ENCODE data around the gene CREB5. TPM values are rescaled to one million over a fixed set of nuclear protein-coding genes. Genes with fewer than 3 reads are reported as not detected.

Gene CREB5
- total and polyA plus RNA-seq, 9 donors = 16.0 to 46.2 (median 28.5) TPM

- H3K36me3 ChIP-seq (ENCODE audit: control insufficient read depth, insufficient read depth, low read length) = no peaks in the 10 kb centered on the region
- no peak overlapping the region for H3K4me3 ChIP-seq (ENCODE audit: low read length)
- DNase-seq = no peak
- H3K9me3 ChIP-seq (replicated peaks; ENCODE audit: control insufficient read depth, low read depth, low read length) = no peaks in the 10 kb centered on the region
- H3K27me3 ChIP-seq (ENCODE audit: control insufficient read depth, insufficient read depth, low read length) = no peaks in the 10 kb centered on the region
- no CpG with 5 or more reads among the region's 2 CpGs for WGBS (ENCODE audit: insufficient coverage)
- H3K4me1 ChIP-seq (ENCODE audit: control insufficient read depth, insufficient read depth, low read length) = peaks cover 11% of the 10 kb centered on the region
- no peak overlapping the region for H3K27ac ChIP-seq (ENCODE audit: low read length)
These were observed 266.2 kb downstream of the CREB5 start for GRCh38 chr7:28678431-28678965.

GRCh38 chr7:28681693-28682310 lies 269.5 kb downstream of the CREB5 start:
- Histone ChIP-seq H3K9me3 (replicated peaks; ENCODE audit: control insufficient read depth, low read depth, low read length) (no peaks in the 10 kb centered on the region), H3K27me3 (ENCODE audit: control insufficient read depth, insufficient read depth, low read length) (no peaks in the 10 kb centered on the region), H3K36me3 (ENCODE audit: control insufficient read depth, insufficient read depth, low read length) (no peaks in the 10 kb centered on the region), H3K27ac (ENCODE audit: low read length) (no peak overlapping the region), H3K4me1 (ENCODE audit: control insufficient read depth, insufficient read depth, low read length) (peaks cover 26% of the 10 kb centered on the region), H3K4me3 (ENCODE audit: low read length) (no peak overlapping the region)
- 94% methylated on average over 2 of the region's 5 CpGs for WGBS (ENCODE audit: insufficient coverage)
- DNase-seq = no peak

GRCh38 chr7:28682801-28683200 lies 270.5 kb downstream of the CREB5 start:
- WGBS (ENCODE audit: insufficient coverage) = no CpG with 5 or more reads among the region's 8 CpGs
- no peaks in the 10 kb centered on the region for H3K36me3 ChIP-seq (ENCODE audit: control insufficient read depth, insufficient read depth, low read length)
- H3K27me3 ChIP-seq (ENCODE audit: control insufficient read depth, insufficient read depth, low read length) = no peaks in the 10 kb centered on the region
- peak overlapping the region; percentile 67 for H3K27ac ChIP-seq (ENCODE audit: low read length)
- peaks cover 31% of the 10 kb centered on the region for H3K4me1 ChIP-seq (ENCODE audit: control insufficient read depth, insufficient read depth, low read length)
- peak; percentile 82 for DNase-seq
- H3K4me3 ChIP-seq (ENCODE audit: low read length) = no peak overlapping the region
- no peaks in the 10 kb centered on the region for H3K9me3 ChIP-seq (replicated peaks; ENCODE audit: control insufficient read depth, low read depth, low read length)

GRCh38 chr7:28684650-28685241 lies 272.4 kb downstream of the CREB5 start:
- Histone ChIP-seq H3K36me3 (ENCODE audit: control insufficient read depth, insufficient read depth, low read length) (no peaks in the 10 kb centered on the region), H3K4me3 (ENCODE audit: low read length) (no peak overlapping the region), H3K4me1 (ENCODE audit: control insufficient read depth, insufficient read depth, low read length) (peaks cover 43% of the 10 kb centered on the region), H3K27me3 (ENCODE audit: control insufficient read depth, insufficient read depth, low read length) (no peaks in the 10 kb centered on the region), H3K27ac (ENCODE audit: low read length) (peak overlapping the region; percentile 100), H3K9me3 (replicated peaks; ENCODE audit: control insufficient read depth, low read depth, low read length) (no peaks in the 10 kb centered on the region)
- WGBS (ENCODE audit: insufficient coverage) = 20% methylated on average over 1 of the region's 5 CpGs
- no peak for DNase-seq

GRCh38 chr7:28685242-28685643 lies 272.9 kb downstream of the CREB5 start:
- Histone ChIP-seq H3K4me3 (ENCODE audit: low read length) (no peak overlapping the region), H3K27ac (ENCODE audit: low read length) (peak overlapping the region; percentile 100)
- 34% methylated on average over 7 of the region's 7 CpGs for WGBS (ENCODE audit: insufficient coverage)

GRCh38 chr7:28685644-28686417 lies 273.5 kb downstream of the CREB5 start:
- peak; percentile 100 for DNase-seq
- Histone ChIP-seq H3K4me3 (ENCODE audit: low read length) (peak overlapping the region; percentile 72), H3K9me3 (replicated peaks; ENCODE audit: control insufficient read depth, low read depth, low read length) (no peaks in the 10 kb centered on the region), H3K36me3 (ENCODE audit: control insufficient read depth, insufficient read depth, low read length) (peaks cover 4% of the 10 kb centered on the region), H3K27me3 (ENCODE audit: control insufficient read depth, insufficient read depth, low read length) (no peaks in the 10 kb centered on the region), H3K4me1 (ENCODE audit: control insufficient read depth, insufficient read depth, low read length) (peaks cover 47% of the 10 kb centered on the region), H3K27ac (ENCODE audit: low read length) (peak overlapping the region; percentile 100)
- 0% methylated on average over 6 of the region's 15 CpGs for WGBS (ENCODE audit: insufficient coverage)

More at GRCh38 chr7:28685242-28685643, 272.9 kb downstream of the CREB5 start:
- Histone ChIP-seq H3K27me3 (ENCODE audit: control insufficient read depth, insufficient read depth, low read length) (no peaks in the 10 kb centered on the region), H3K9me3 (replicated peaks; ENCODE audit: control insufficient read depth, low read depth, low read length) (no peaks in the 10 kb centered on the region), H3K36me3 (ENCODE audit: control insufficient read depth, insufficient read depth, low read length) (peaks cover 4% of the 10 kb centered on the region), H3K4me1 (ENCODE audit: control insufficient read depth, insufficient read depth, low read length) (peaks cover 46% of the 10 kb centered on the region)
- no peak for DNase-seq

GRCh38 chr7:28686418-28686800 lies 274.1 kb downstream of the CREB5 start:
- Histone ChIP-seq H3K4me3 (ENCODE audit: low read length) (peak overlapping the region; percentile 72), H3K9me3 (replicated peaks; ENCODE audit: control insufficient read depth, low read depth, low read length) (no peaks in the 10 kb centered on the region), H3K36me3 (ENCODE audit: control insufficient read depth, insufficient read depth, low read length) (peaks cover 4% of the 10 kb centered on the region), H3K27ac (ENCODE audit: low read length) (peak overlapping the region; percentile 100), H3K27me3 (ENCODE audit: control insufficient read depth, insufficient read depth, low read length) (no peaks in the 10 kb centered on the region), H3K4me1 (ENCODE audit: control insufficient read depth, insufficient read depth, low read length) (peaks cover 47% of the 10 kb centered on the region)
- DNase-seq = peak; percentile 97
- WGBS (ENCODE audit: insufficient coverage) = 2% methylated on average over 10 of the region's 12 CpGs

GRCh38 chr7:28687537-28687936 lies 275.2 kb downstream of the CREB5 start:
- H3K9me3 ChIP-seq (replicated peaks; ENCODE audit: control insufficient read depth, low read depth, low read length) = no peaks in the 10 kb centered on the region
- peaks cover 46% of the 10 kb centered on the region for H3K4me1 ChIP-seq (ENCODE audit: control insufficient read depth, insufficient read depth, low read length)
- no CpG with 5 or more reads among the region's 4 CpGs for WGBS (ENCODE audit: insufficient coverage)
- H3K27me3 ChIP-seq (ENCODE audit: control insufficient read depth, insufficient read depth, low read length) = no peaks in the 10 kb centered on the region
- H3K27ac ChIP-seq (ENCODE audit: low read length) = peak overlapping the region; percentile 100
- H3K4me3 ChIP-seq (ENCODE audit: low read length) = peak overlapping the region; percentile 72
- DNase-seq = peak; percentile 46
- H3K36me3 ChIP-seq (ENCODE audit: control insufficient read depth, insufficient read depth, low read length) = peaks cover 4% of the 10 kb centered on the region

GRCh38 chr7:28688174-28688573 lies 275.9 kb downstream of the CREB5 start:
- peak overlapping the region; percentile 72 for H3K4me3 ChIP-seq (ENCODE audit: low read length)
- peak overlapping the region; percentile 100 for H3K27ac ChIP-seq (ENCODE audit: low read length)
- H3K9me3 ChIP-seq (replicated peaks; ENCODE audit: control insufficient read depth, low read depth, low read length) = no peaks in the 10 kb centered on the region
- no CpG with 5 or more reads among the region's 2 CpGs for WGBS (ENCODE audit: insufficient coverage)
- DNase-seq = peak; percentile 59
- H3K36me3 ChIP-seq (ENCODE audit: control insufficient read depth, insufficient read depth, low read length) = peaks cover 4% of the 10 kb centered on the region
- no peaks in the 10 kb centered on the region for H3K27me3 ChIP-seq (ENCODE audit: control insufficient read depth, insufficient read depth, low read length)
- H3K4me1 ChIP-seq (ENCODE audit: control insufficient read depth, insufficient read depth, low read length) = peaks cover 40% of the 10 kb centered on the region

- Histone ChIP-seq H3K27ac (ENCODE audit: low read length) (peak overlapping the region; percentile 100), H3K27me3 (ENCODE audit: control insufficient read depth, insufficient read depth, low read length) (no peaks in the 10 kb centered on the region), H3K36me3 (ENCODE audit: control insufficient read depth, insufficient read depth, low read length) (peaks cover 4% of the 10 kb centered on the region), H3K4me3 (ENCODE audit: low read length) (no peak overlapping the region), H3K4me1 (ENCODE audit: control insufficient read depth, insufficient read depth, low read length) (peaks cover 35% of the 10 kb centered on the region), H3K9me3 (replicated peaks; ENCODE audit: control insufficient read depth, low read depth, low read length) (no peaks in the 10 kb centered on the region)
- DNase-seq = peak; percentile 61
- 70% methylated on average over 3 of the region's 5 CpGs for WGBS (ENCODE audit: insufficient coverage)
These were observed 276.3 kb downstream of the CREB5 start for GRCh38 chr7:28688651-28689050.

Measured in muscle of leg (tissue), 11 donors.